ENCODE data around the gene PTPRG. TPM values are rescaled to one million over a fixed set of nuclear protein-coding genes. Genes with fewer than 3 reads are reported as not detected.

PTPRG gene
- total and polyA plus RNA-seq, 2 donors = 3.9 to 4.1 TPM

- no peak overlapping the region for H3K4me3 ChIP-seq (ENCODE audit: low read length in 2 of 2)
- no peaks in the 10 kb centered on the region for H3K36me3 ChIP-seq (ENCODE audit: control insufficient read depth in 2 of 2, insufficient read depth in 2 of 2, low read length in 1 of 2)
- no peak for DNase-seq (ENCODE audit: low read depth in 6 of 9, low spot score in 9 of 9)
- H3K4me1 ChIP-seq (ENCODE audit: control insufficient read depth in 2 of 2, insufficient read depth in 2 of 2, low read length in 2 of 2) = no peaks in the 10 kb centered on the region
- no peaks in the 10 kb centered on the region for H3K9me3 ChIP-seq (ENCODE audit: control insufficient read depth in 2 of 2, insufficient read depth in 1 of 2, low read length in 1 of 2)
- whole genome bisulfite sequencing = 66% methylated on average over 6 of the region's 6 CpGs
- H3K27me3 ChIP-seq (ENCODE audit: control insufficient read depth in 2 of 2, insufficient read depth in 1 of 2, low read length in 1 of 2) = no peaks in the 10 kb centered on the region
- H3K27ac ChIP-seq (ENCODE audit: low read depth in 1 of 2, low read length in 1 of 2) = no peak overlapping the region
Measured at GRCh38 chr3:61877359-61878138, 316.2 kb downstream of the PTPRG start.

DNA sequence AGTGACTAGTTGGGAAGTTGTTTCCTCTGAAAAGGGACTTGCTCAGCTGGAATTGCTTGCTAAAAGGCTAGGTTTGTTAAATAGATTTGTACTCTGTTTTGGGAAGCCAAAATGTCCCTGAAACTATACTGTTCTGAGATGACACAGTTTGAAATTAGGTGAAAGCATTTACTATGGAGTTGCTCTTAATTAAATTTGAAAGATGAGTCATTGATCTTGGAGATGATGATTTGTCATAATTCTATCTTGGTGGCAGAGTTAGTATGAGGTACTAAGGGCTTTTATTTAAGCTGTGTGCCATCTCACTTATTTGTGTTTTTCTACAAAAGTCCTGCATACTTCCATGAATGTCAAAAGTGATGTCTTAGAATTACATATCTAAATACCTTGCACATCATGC lies 320.9 kb downstream of the PTPRG start:
- DNase-seq (ENCODE audit: low read depth in 6 of 9, low spot score in 9 of 9) = no peak
- no peak overlapping the region for H3K27ac ChIP-seq (ENCODE audit: low read depth in 1 of 2, low read length in 1 of 2)
- no peaks in the 10 kb centered on the region for H3K9me3 ChIP-seq (ENCODE audit: control insufficient read depth in 2 of 2, insufficient read depth in 1 of 2, low read length in 1 of 2)
- H3K4me3 ChIP-seq (ENCODE audit: low read length in 2 of 2) = no peak overlapping the region
- no peaks in the 10 kb centered on the region for H3K27me3 ChIP-seq (ENCODE audit: control insufficient read depth in 2 of 2, insufficient read depth in 1 of 2, low read length in 1 of 2)
- H3K4me1 ChIP-seq (ENCODE audit: control insufficient read depth in 2 of 2, insufficient read depth in 2 of 2, low read length in 2 of 2) = no peaks in the 10 kb centered on the region
- no peaks in the 10 kb centered on the region for H3K36me3 ChIP-seq (ENCODE audit: control insufficient read depth in 2 of 2, insufficient read depth in 2 of 2, low read length in 1 of 2)

DNA sequence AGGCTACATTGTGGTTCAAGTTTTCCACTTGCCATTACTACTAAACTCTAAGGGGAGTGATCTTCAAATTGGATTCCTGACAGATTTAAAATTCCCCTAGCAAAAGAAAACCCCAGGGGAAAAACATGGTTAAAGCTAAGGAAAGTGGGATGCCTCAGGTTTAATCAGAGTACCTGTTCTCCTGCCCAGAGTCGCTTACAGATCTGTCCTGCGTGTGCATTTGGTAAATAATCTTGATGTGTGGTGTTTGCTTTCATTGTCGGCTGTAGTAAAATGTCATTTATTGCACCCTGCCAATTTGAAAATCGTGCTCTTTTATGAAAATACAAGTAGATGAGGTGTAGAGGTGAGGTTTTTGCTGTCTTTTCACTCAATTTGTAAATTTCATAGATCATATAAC lies 323.4 kb downstream of the PTPRG start:
- Histone ChIP-seq H3K36me3 (ENCODE audit: control insufficient read depth in 2 of 2, insufficient read depth in 2 of 2, low read length in 1 of 2) (no peaks in the 10 kb centered on the region), H3K27ac (ENCODE audit: low read depth in 1 of 2, low read length in 1 of 2) (no peak overlapping the region), H3K9me3 (ENCODE audit: control insufficient read depth in 2 of 2, insufficient read depth in 1 of 2, low read length in 1 of 2) (no peaks in the 10 kb centered on the region), H3K4me3 (ENCODE audit: low read length in 2 of 2) (no peak overlapping the region), H3K27me3 (ENCODE audit: control insufficient read depth in 2 of 2, insufficient read depth in 1 of 2, low read length in 1 of 2) (no peaks in the 10 kb centered on the region), H3K4me1 (ENCODE audit: control insufficient read depth in 2 of 2, insufficient read depth in 2 of 2, low read length in 2 of 2) (no peaks in the 10 kb centered on the region)
- 87% methylated on average over 4 of the region's 4 CpGs for WGBS
- DNase-seq (ENCODE audit: low read depth in 6 of 9, low spot score in 9 of 9) = no peak

DNA sequence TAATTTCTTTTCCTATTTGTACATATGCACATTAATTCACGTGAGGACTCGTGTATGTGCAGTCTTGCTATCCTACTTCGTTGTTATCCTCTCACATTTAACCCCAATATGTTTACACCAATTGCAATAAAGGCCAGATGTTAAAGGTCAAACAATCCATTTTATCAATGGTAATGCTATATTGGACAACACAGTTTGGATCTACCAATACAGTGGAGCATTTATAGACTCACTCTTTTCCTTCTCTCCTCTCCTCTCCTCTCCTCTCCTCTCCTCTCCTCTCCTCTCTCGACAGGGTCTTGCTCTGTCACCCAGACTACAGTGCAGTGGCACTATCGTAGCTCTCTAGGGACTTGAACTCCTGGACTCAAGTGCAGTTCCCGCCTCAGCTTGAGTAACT lies 324.0 kb downstream of the PTPRG start:
- Histone ChIP-seq H3K27me3 (ENCODE audit: control insufficient read depth in 2 of 2, insufficient read depth in 1 of 2, low read length in 1 of 2) (no peaks in the 10 kb centered on the region), H3K27ac (ENCODE audit: low read depth in 1 of 2, low read length in 1 of 2) (no peak overlapping the region), H3K9me3 (ENCODE audit: control insufficient read depth in 2 of 2, insufficient read depth in 1 of 2, low read length in 1 of 2) (no peaks in the 10 kb centered on the region), H3K4me1 (ENCODE audit: control insufficient read depth in 2 of 2, insufficient read depth in 2 of 2, low read length in 2 of 2) (no peaks in the 10 kb centered on the region), H3K4me3 (ENCODE audit: low read length in 2 of 2) (no peak overlapping the region), H3K36me3 (ENCODE audit: control insufficient read depth in 2 of 2, insufficient read depth in 2 of 2, low read length in 1 of 2) (no peaks in the 10 kb centered on the region)
- DNase-seq (ENCODE audit: low read depth in 6 of 9, low spot score in 9 of 9) = no peak
- 92% methylated on average over 6 of the region's 6 CpGs for WGBS

GRCh38 chr3:61887206-61887605 lies 325.8 kb downstream of the PTPRG start:
- Histone ChIP-seq H3K4me1 (ENCODE audit: control insufficient read depth in 2 of 2, insufficient read depth in 2 of 2, low read length in 2 of 2) (no peaks in the 10 kb centered on the region), H3K27ac (ENCODE audit: low read depth in 1 of 2, low read length in 1 of 2) (no peak overlapping the region), H3K27me3 (ENCODE audit: control insufficient read depth in 2 of 2, insufficient read depth in 1 of 2, low read length in 1 of 2) (no peaks in the 10 kb centered on the region), H3K9me3 (ENCODE audit: control insufficient read depth in 2 of 2, insufficient read depth in 1 of 2, low read length in 1 of 2) (no peaks in the 10 kb centered on the region), H3K36me3 (ENCODE audit: control insufficient read depth in 2 of 2, insufficient read depth in 2 of 2, low read length in 1 of 2) (no peaks in the 10 kb centered on the region), H3K4me3 (ENCODE audit: low read length in 2 of 2) (no peak overlapping the region)
- no peak for DNase-seq (ENCODE audit: low read depth in 6 of 9, low spot score in 9 of 9)
- 98% methylated on average over 1 of the region's 1 CpG for WGBS

DNA sequence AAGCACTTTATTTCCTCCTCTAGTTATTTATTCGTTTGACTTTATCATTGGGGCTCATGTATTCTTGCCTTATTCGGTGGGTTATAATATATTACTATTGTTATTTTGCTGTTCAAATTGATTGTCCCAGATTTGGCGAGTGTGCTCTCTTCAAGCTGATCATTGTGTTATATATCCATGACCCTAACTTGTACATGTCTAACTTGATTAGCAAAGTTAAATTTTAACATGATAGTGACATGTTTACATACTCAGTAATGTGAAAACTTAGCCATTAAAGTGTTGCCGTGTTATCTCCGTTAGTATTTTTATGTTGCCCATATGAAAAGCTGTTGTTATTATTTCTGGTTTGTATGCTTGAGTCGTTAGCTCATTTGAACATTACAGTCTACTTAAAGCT lies 327.9 kb downstream of the PTPRG start:
- no peak for DNase-seq (ENCODE audit: low read depth in 6 of 9, low spot score in 9 of 9)
- no peaks in the 10 kb centered on the region for H3K9me3 ChIP-seq (ENCODE audit: control insufficient read depth in 2 of 2, insufficient read depth in 1 of 2, low read length in 1 of 2)
- H3K36me3 ChIP-seq (ENCODE audit: control insufficient read depth in 2 of 2, insufficient read depth in 2 of 2, low read length in 1 of 2) = no peaks in the 10 kb centered on the region
- H3K27ac ChIP-seq (ENCODE audit: low read depth in 1 of 2, low read length in 1 of 2) = no peak overlapping the region
- H3K4me3 ChIP-seq (ENCODE audit: low read length in 2 of 2) = no peak overlapping the region
- H3K4me1 ChIP-seq (ENCODE audit: control insufficient read depth in 2 of 2, insufficient read depth in 2 of 2, low read length in 2 of 2) = no peaks in the 10 kb centered on the region
- WGBS = 92% methylated on average over 6 of the region's 6 CpGs
- no peaks in the 10 kb centered on the region for H3K27me3 ChIP-seq (ENCODE audit: control insufficient read depth in 2 of 2, insufficient read depth in 1 of 2, low read length in 1 of 2)

DNA sequence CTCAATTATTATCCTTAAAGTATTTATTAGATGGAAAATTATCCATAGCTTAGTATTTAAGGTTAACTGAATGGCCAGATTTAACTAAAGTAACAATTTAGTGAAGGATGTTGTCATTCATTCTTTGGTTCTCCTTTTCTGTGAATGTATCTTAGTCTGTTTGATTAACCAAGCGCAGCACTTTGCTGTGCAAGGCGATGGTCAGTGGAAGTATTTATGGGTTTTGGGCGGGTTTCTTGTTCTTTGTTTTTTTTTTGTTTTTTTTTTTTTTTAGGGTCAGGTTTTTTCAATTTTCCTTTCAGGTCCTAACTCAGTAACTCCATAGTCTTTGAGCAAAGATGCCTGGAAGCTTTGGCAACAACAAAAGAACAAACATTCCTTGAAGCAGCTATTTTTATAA lies 328.8 kb downstream of the PTPRG start:
- Histone ChIP-seq H3K27me3 (ENCODE audit: control insufficient read depth in 2 of 2, insufficient read depth in 1 of 2, low read length in 1 of 2) (no peaks in the 10 kb centered on the region), H3K36me3 (ENCODE audit: control insufficient read depth in 2 of 2, insufficient read depth in 2 of 2, low read length in 1 of 2) (no peaks in the 10 kb centered on the region), H3K27ac (ENCODE audit: low read depth in 1 of 2, low read length in 1 of 2) (no peak overlapping the region), H3K4me1 (ENCODE audit: control insufficient read depth in 2 of 2, insufficient read depth in 2 of 2, low read length in 2 of 2) (no peaks in the 10 kb centered on the region), H3K9me3 (ENCODE audit: control insufficient read depth in 2 of 2, insufficient read depth in 1 of 2, low read length in 1 of 2) (no peaks in the 10 kb centered on the region), H3K4me3 (ENCODE audit: low read length in 2 of 2) (no peak overlapping the region)
- no peak for DNase-seq (ENCODE audit: low read depth in 6 of 9, low spot score in 9 of 9)
- 93% methylated on average over 3 of the region's 3 CpGs for WGBS

DNA sequence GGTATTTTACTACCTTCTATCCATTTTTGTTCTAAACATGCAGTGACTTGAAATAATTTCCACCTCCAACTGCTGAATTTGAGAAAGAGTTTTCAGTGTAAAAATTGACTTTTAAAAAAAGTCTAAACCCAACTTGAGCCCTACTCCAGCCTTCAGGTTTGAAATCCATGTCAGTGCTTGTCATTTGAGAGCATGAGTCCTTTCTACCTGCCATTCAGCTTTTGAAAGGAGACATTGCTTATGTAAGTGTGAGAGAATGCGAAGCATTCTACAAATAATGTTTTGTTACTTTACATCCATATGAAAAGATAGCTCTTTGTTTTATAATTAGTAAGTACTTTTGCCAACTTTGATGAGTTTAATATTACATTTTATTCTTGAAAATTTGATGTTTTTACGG lies 329.2 kb downstream of the PTPRG start:
- H3K4me1 ChIP-seq (ENCODE audit: control insufficient read depth in 2 of 2, insufficient read depth in 2 of 2, low read length in 2 of 2) = no peaks in the 10 kb centered on the region
- H3K36me3 ChIP-seq (ENCODE audit: control insufficient read depth in 2 of 2, insufficient read depth in 2 of 2, low read length in 1 of 2) = no peaks in the 10 kb centered on the region
- H3K27ac ChIP-seq (ENCODE audit: low read depth in 1 of 2, low read length in 1 of 2) = no peak overlapping the region
- WGBS = 92% methylated on average over 2 of the region's 2 CpGs
- H3K9me3 ChIP-seq (ENCODE audit: control insufficient read depth in 2 of 2, insufficient read depth in 1 of 2, low read length in 1 of 2) = no peaks in the 10 kb centered on the region
- H3K4me3 ChIP-seq (ENCODE audit: low read length in 2 of 2) = no peak overlapping the region
- no peak for DNase-seq (ENCODE audit: low read depth in 6 of 9, low spot score in 9 of 9)
- H3K27me3 ChIP-seq (ENCODE audit: control insufficient read depth in 2 of 2, insufficient read depth in 1 of 2, low read length in 1 of 2) = no peaks in the 10 kb centered on the region

DNA sequence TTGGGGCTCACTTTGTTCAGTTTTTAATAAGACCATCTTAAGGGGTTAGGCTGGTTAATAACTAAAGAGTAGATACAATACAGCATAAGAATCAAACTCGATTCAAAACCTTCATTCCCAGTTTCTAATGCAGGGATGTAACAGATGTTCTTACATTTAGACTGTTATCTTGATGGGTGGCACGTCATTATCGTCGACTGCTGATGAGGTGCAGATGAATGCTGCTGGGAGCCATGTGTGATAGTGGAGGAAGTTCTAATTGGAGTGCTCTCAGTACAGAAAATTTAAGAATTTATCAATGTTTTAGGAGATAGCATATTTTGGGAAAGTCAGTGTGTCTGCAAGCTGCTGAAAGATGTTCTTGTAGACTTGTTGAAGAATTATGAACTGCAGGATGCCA lies 331.5 kb downstream of the PTPRG start:
- no peaks in the 10 kb centered on the region for H3K27me3 ChIP-seq (ENCODE audit: control insufficient read depth in 2 of 2, insufficient read depth in 1 of 2, low read length in 1 of 2)
- no peak overlapping the region for H3K4me3 ChIP-seq (ENCODE audit: low read length in 2 of 2)
- H3K4me1 ChIP-seq (ENCODE audit: control insufficient read depth in 2 of 2, insufficient read depth in 2 of 2, low read length in 2 of 2) = no peaks in the 10 kb centered on the region
- no peaks in the 10 kb centered on the region for H3K36me3 ChIP-seq (ENCODE audit: control insufficient read depth in 2 of 2, insufficient read depth in 2 of 2, low read length in 1 of 2)
- DNase-seq (ENCODE audit: low read depth in 6 of 9, low spot score in 9 of 9) = no peak
- no peak overlapping the region for H3K27ac ChIP-seq (ENCODE audit: low read depth in 1 of 2, low read length in 1 of 2)
- no peaks in the 10 kb centered on the region for H3K9me3 ChIP-seq (ENCODE audit: control insufficient read depth in 2 of 2, insufficient read depth in 1 of 2, low read length in 1 of 2)
- 94% methylated on average over 4 of the region's 4 CpGs for WGBS
